Stomach (tissue), 9 donors: ENCODE measurements around the gene GLCE. TPM values are rescaled to one million over a fixed set of nuclear protein-coding genes. Genes with fewer than 3 reads are reported as not detected.
A peak's percentile ranks its signal among the peaks of the same experiment; 100 is the strongest.
"Not testable (repeated sequence)": the region's sequence is repeated elsewhere in the genome, so short reads cannot be mapped to it uniquely, and the experiment has no call there.

Experiments
- DNase-seq, 2 donors: peaks; one replicate each; pipeline versions ENCODE4 v3.0.0 to v3.0.0-alpha.2; 2013 to 2019
- H3K27ac ChIP-seq, 5 donors: fragments of 200-600 bp in 4 of 5; sonication (generic) in 4 of 5; one replicate each; pipeline ENCODE4 v1.5.1; 2013 to 2019; ENCODE audit warnings: mild to moderate bottlenecking in 1 of 5, moderate library complexity in 1 of 5
- H3K27me3 ChIP-seq, 3 donors: fragments of 200-600 bp; sonication (generic); one replicate each; pipeline ENCODE4 v1.5.1; 2017 to 2019; ENCODE audit warnings: mixed run types in 1 of 3
- H3K36me3 ChIP-seq, 4 donors: fragments of 200-600 bp; sonication (generic); 1 replicate in 3 of 4; 2 replicates in 1 of 4; pipeline ENCODE4 v1.5.1; 2016 to 2019
- H3K4me1 ChIP-seq, 4 donors: fragments of 200-600 bp; sonication (generic); one replicate each; pipeline ENCODE4 v1.5.1; 2016 to 2019
- H3K4me3 ChIP-seq, 4 donors: fragments of 200-600 bp; sonication (generic) in 3 of 4; one replicate each; pipeline ENCODE4 v1.5.1; 2016 to 2019; ENCODE audit warnings: mild to moderate bottlenecking in 1 of 4
- H3K9me3 ChIP-seq, 4 donors: fragments of 200-600 bp; sonication (generic); one replicate each; pipeline ENCODE4 v1.5.1; 2016 to 2019
- EP300 ChIP-seq: sonication (generic); formaldehyde crosslinking; IDR thresholded peaks from one replicate; pipeline ENCODE4 v1.6.1; 2017; ENCODE audit warnings: antibody characterized with exemption
- POLR2A ChIP-seq, 4 donors: fragments of 450-650 bp; IDR thresholded peaks; one replicate each; pipeline ENCODE4 v1.6.1; 2016; ENCODE audit warnings: antibody characterized with exemption in 4 of 4, control low read depth in 2 of 4, mild to moderate bottlenecking in 1 of 4, moderate library complexity in 1 of 4
- POLR2AphosphoS5 ChIP-seq, 3 donors: sonication (generic); formaldehyde crosslinking; IDR thresholded peaks; one replicate each; pipeline ENCODE4 v1.6.1; 2016; ENCODE audit warnings: antibody characterized with exemption in 3 of 3
- WGBS, 5 donors: extraction: QIAGEN DNeasy Blood & Tissue Kit in 3 of 5; methylation state at CpG; one replicate each; pipeline versions ENCODE4 v1.1.5 to v1.1.7; 2013 to 2018; 5-methylcytosine and 5-hydroxymethylcytosine counted together
- intact Hi-C: fragments of 100-400 bp; cut with DNase I; formaldehyde crosslinking; loops from one replicate; pipeline ENCODE4 v1.15.1; 2023; ENCODE audit warnings: low total_unique reads
- polyA plus RNA-seq, 3 donors: library from polyadenylated mRNA; stranded (reverse); fragments of 200-250 nt; gene quantifications; one replicate each; pipeline ENCODE4 v1.2.3, GENCODE V29; 2013
- total RNA-seq, 5 donors: library from RNA; depleted of rRNA; stranded (reverse); fragments of >200 nt; gene quantifications; one replicate each; pipeline versions ENCODE4 v1.1.0 to v1.2.3, GENCODE V29; 2014 to 2016
- TF ChIP-seq, protein P1 (sequence below), 7 experiments: fragments of 450-650 bp in 4 of 7; fragments of 200-600 bp in 3 of 7; sonication (generic) in 3 of 7; IDR thresholded peaks; one replicate each; pipeline ENCODE4 v1.5.1; 2016 to 2019; ENCODE audit warnings: antibody characterized with exemption in 7 of 7, control low read depth in 2 of 7, mild to moderate bottlenecking in 1 of 7
- donor health status: healthy with polysubstance abuse.
- donor health status: Bipolar disorder and iron deficiency.
- donor health status: healthy.

GLCE gene
- total and polyA plus RNA-seq, 8 donors, result 5.5 to 50.9 (median 22.1) TPM

DNA sequence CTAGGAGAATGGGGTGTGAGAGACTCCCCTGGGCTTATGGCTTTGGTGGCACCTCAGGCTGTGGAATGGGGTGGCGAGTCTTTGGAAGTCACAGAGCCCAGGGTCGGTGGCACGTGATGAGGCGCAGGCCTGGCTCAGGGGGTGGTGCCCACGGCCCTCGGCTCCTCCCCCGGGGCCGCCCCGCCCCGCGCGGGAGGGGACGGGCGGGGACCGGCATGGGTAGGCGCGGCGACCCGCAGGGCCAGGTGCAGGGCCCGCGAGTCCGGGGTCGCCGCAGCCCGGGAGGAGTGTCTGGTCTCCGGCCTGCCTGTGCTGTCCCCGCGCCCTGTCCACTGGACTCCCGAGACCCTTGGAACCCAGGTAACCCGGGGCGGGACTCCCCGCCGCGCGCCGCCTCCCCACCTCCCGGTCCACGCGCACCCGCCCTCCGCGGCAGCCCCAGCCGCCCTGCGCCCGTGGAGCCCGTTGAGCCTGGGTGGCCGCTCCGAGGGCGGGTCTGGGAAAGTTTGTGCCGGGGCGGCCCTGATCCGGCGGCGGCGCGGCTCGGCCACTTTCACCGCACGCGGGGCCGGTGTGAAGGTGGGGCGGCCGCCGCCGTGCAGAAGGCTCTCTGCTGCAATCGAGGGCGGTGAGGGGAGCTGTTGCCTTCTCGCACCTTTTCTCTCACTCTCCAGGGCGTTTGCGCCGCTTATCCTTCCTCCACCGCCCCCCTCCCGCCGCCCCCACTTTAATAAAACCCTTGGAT, 138.4 kb downstream of the GLCE start, which contains the start of gene PAQR5:
Gene PAQR5 (plus strand): TSS at position 216 of the 745 bp plus-strand sequence. CDS start 61,169 bp downstream, outside the sequence.
- Histone ChIP-seq H3K27me3 (peaks cover 0 to 45% (median 15%) of the 10 kb centered on the region in 3 donors), H3K4me3 (peak within 1 kb of the TSS; percentile 57 to 78 (median 66)), H3K9me3 (no peaks in the 10 kb centered on the region), H3K36me3 (no peaks in the 10 kb centered on the region), H3K4me1 (peaks cover 13 to 29% (median 22%) of the 10 kb centered on the region in 4 donors), H3K27ac (peak within 1 kb of the TSS; percentile 25 to 60 (median 49))
- intact Hi-C loops, result no loop called here
- peak; percentile 68 to 82 for DNase-seq
- TF ChIP-seq, protein P1, sequence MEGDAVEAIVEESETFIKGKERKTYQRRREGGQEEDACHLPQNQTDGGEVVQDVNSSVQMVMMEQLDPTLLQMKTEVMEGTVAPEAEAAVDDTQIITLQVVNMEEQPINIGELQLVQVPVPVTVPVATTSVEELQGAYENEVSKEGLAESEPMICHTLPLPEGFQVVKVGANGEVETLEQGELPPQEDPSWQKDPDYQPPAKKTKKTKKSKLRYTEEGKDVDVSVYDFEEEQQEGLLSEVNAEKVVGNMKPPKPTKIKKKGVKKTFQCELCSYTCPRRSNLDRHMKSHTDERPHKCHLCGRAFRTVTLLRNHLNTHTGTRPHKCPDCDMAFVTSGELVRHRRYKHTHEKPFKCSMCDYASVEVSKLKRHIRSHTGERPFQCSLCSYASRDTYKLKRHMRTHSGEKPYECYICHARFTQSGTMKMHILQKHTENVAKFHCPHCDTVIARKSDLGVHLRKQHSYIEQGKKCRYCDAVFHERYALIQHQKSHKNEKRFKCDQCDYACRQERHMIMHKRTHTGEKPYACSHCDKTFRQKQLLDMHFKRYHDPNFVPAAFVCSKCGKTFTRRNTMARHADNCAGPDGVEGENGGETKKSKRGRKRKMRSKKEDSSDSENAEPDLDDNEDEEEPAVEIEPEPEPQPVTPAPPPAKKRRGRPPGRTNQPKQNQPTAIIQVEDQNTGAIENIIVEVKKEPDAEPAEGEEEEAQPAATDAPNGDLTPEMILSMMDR (IDR thresholded peaks at IDR 0.05), result no peak
- WGBS, 5 donors, result 1 to 5% (median 1%) methylated on average over 23 to 73 of the region's 74 CpGs

GRCh38 chr15:69299451-69299886, 139.0 kb downstream of the GLCE start:
- H3K27ac ChIP-seq, result peak overlapping the region; percentile 9 to 60 (median 49)
- intact Hi-C loops, result no loop called here
- DNase-seq, result no peak
- H3K36me3 ChIP-seq, result no peaks in the 10 kb centered on the region
- no peaks in the 10 kb centered on the region for H3K9me3 ChIP-seq
- TF ChIP-seq EP300 (no peak), POLR2A (IDR thresholded peaks at IDR 0.05) (no peak), POLR2AphosphoS5 (IDR thresholded peaks at IDR 0.05) (no peak)
- TF ChIP-seq, protein P1 (IDR thresholded peaks at IDR 0.05), result no peak
- peaks cover 0 to 45% (median 15%) of the 10 kb centered on the region in 3 donors for H3K27me3 ChIP-seq
- H3K4me3 ChIP-seq, result peak overlapping the region; percentile 57 to 78 (median 66)
- WGBS, 5 donors, result 17 to 19% (median 17%) methylated on average over 15 to 16 of the region's 16 CpGs
- H3K4me1 ChIP-seq, result peaks cover 13 to 29% (median 22%) of the 10 kb centered on the region in 4 donors

DNA sequence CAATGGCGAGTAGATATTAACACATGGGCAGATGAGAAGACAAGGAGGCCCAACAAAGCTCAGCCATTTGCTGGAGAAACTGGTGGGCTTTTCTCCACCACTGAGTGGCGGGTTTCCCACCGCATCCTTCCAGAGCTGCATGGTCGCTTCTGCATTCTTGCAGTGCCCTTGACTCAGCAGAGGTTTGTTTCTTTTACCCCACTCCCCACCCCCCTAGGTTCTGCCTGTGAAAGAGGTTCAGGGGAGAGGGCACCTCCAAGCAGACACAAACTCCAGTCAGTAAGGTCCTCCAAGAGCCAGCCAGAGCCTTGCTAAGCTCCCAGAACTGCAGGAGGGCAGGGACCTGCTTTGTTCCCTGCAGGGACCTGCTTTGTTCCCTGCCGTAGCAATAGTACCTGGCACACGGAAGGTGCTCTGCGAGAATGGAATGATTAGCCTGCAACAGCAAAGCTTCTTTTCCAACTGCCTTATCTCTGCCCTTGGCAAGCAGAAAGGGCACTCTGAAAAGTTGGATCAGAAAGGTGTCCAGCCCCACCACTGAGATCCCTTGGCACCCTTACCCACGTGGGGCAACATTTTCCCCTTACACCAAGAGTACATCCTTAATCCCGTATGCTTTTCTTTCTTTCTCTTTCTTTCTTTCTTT, 139.6 kb downstream of the GLCE start:
- H3K4me3 ChIP-seq, result peak overlapping the region in 3 of 4 donors; percentile 64 to 78 (median 69)
- TF ChIP-seq, protein P1 (IDR thresholded peaks at IDR 0.05), result no peak
- TF ChIP-seq POLR2AphosphoS5 (IDR thresholded peaks at IDR 0.05), result peak in 2 of 3 donors; percentile 58 to 76
- WGBS, 5 donors, result 30 to 59% (median 35%) methylated on average over 9 of the region's 9 CpGs
- H3K4me1 ChIP-seq, result peaks cover 16 to 27% (median 22%) of the 10 kb centered on the region in 4 donors
- H3K9me3 ChIP-seq, result no peaks in the 10 kb centered on the region
- peak; percentile 69 to 70 for DNase-seq
- no peaks in the 10 kb centered on the region for H3K36me3 ChIP-seq
- H3K27ac ChIP-seq, result peak overlapping the region in 4 of 5 donors; percentile 24 to 60 (median 46)
- H3K27me3 ChIP-seq, result peaks cover 0 to 45% (median 15%) of the 10 kb centered on the region in 3 donors
- intact Hi-C loops, result no loop called here

DNA sequence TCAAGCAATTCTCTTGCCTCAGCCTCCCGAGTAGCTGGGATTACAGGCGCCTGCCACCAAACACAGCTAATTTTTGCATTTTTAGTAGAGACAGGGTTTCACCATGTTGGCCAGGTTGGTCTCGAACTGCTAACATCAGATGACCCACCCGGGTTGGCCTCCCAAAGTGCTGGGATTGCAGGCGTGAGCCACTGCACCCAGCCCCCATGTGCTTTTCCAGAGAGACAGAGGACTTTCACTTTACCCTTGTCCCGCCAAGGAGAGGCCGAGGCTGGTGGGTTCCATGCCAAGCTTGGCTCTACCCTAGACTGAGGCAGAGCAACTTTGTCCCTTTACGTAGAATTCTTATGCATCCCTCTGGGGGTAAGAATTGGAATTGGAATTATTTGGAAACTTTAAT, 140.7 kb downstream of the GLCE start:
- WGBS, 5 donors, result 87 to 93% (median 91%) methylated on average over 6 to 8 of the region's 8 CpGs

DNA sequence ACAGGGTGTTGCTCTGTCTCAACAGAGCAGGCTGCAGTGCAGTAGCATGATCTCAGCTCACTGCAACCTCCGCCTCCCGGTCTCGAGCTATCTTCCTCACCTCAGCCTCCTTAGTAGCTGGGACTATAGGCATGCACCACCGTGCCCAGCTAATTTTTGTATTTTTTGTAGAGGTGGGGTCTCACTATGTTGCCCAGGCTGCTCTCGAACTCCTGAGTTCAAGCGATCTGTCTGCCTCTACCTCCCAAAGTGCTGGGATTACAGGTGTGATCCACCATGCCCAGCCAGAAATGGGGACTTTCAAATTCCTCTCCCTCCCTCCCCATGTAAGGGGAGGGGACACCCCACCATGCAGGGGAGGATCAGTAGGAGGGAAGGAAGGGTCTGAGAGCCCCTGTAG, 141.7 kb downstream of the GLCE start:
- H3K27ac ChIP-seq, H3K9me3 ChIP-seq, H3K36me3 ChIP-seq, H3K4me3 ChIP-seq, DNase-seq, intact Hi-C loops: not testable (repeated sequence)
- Histone ChIP-seq H3K27me3 (peaks cover 0 to 45% (median 15%) of the 10 kb centered on the region in 3 donors), H3K4me1 (peaks cover 17 to 23% (median 21%) of the 10 kb centered on the region in 4 donors)
- WGBS, 5 donors, result 86 to 96% (median 95%) methylated on average over 6 of the region's 6 CpGs

More for the DNA sequence above, 140.7 kb downstream of the GLCE start:
- H3K9me3 ChIP-seq, H3K4me3 ChIP-seq, H3K27ac ChIP-seq, H3K36me3 ChIP-seq, DNase-seq, intact Hi-C loops: not testable (repeated sequence)
- H3K27me3 ChIP-seq, result peaks cover 0 to 45% (median 15%) of the 10 kb centered on the region in 3 donors
- peaks cover 17 to 23% (median 21%) of the 10 kb centered on the region in 4 donors for H3K4me1 ChIP-seq
